Measurements from ENCODE around the gene MADCAM1.

Gene MADCAM1

GRCh38 chr19:482186-483041 lies 13.9 kb upstream of the MADCAM1 start:
- no peak for TF ChIP-seq CTCF (IDR thresholded peaks at IDR 0.05; ENCODE audit: control extremely low read depth, extremely low read depth, low read depth, missing control alignments)
- ChIA-PET POLR2A (no interaction called here), CTCF (interaction anchor here (1.2 kb wide), 1 partner anchor 24 kb away, joined by 3 read pairs; no protein-coding TSS in a partner anchor)
- DNase-seq (ENCODE audit: extremely low spot score) = no peak

- DNase-seq (ENCODE audit: extremely low spot score) = no peak
- TF ChIP-seq CTCF (IDR thresholded peaks at IDR 0.05; ENCODE audit: control extremely low read depth, extremely low read depth, low read depth, missing control alignments) = no peak
- POLR2A ChIA-PET = no interaction called here
- CTCF ChIA-PET = interaction anchor here (1.2 kb wide), 1 partner anchor 23 kb away, joined by 3 read pairs; no protein-coding TSS in a partner anchor
Measured at GRCh38 chr19:483332-484072, 12.8 kb upstream of the MADCAM1 start.

GRCh38 chr19:484494-484893 lies 11.8 kb upstream of the MADCAM1 start:
- TF ChIP-seq CTCF (IDR thresholded peaks at IDR 0.05; ENCODE audit: control extremely low read depth, extremely low read depth, low read depth, missing control alignments) = no peak
- no peak for DNase-seq (ENCODE audit: extremely low spot score)
- POLR2A ChIA-PET = no interaction called here
- CTCF ChIA-PET = no interaction called here

- DNase-seq (ENCODE audit: extremely low spot score) = no peak
- no peak for TF ChIP-seq CTCF (IDR thresholded peaks at IDR 0.05; ENCODE audit: control extremely low read depth, extremely low read depth, low read depth, missing control alignments)
- ChIA-PET POLR2A (no interaction called here), CTCF (interaction anchor here (1.4 kb wide), 1 partner anchor 21 kb away, joined by 5 read pairs; no protein-coding TSS in a partner anchor)
Measured at GRCh38 chr19:485077-485476, 11.2 kb upstream of the MADCAM1 start.

GRCh38 chr19:485583-486236 lies 10.6 kb upstream of the MADCAM1 start:
- no peak for DNase-seq (ENCODE audit: extremely low spot score)
- CTCF ChIA-PET = interaction anchor here (1.4 kb wide), 1 partner anchor 21 kb away, joined by 5 read pairs; no protein-coding TSS in a partner anchor
- POLR2A ChIA-PET = no interaction called here
- TF ChIP-seq CTCF (IDR thresholded peaks at IDR 0.05; ENCODE audit: control extremely low read depth, extremely low read depth, low read depth, missing control alignments) = no peak
